IMR-90 (cell line): ENCODE results near the gene GABBR2. TPM values are rescaled to one million over a fixed set of nuclear protein-coding genes. Genes with fewer than 3 reads are reported as not detected.

Experiments
- ATAC-seq: fragments of 200-7000 bp; cut with Tn5 transposase; 2 replicates; pipeline ENCODE4 v1.9.1; 2020; ENCODE audit warnings: low read depth, mild to moderate bottlenecking, moderate library complexity
- BruUV-seq: library from RNA; stranded (reverse); fragments of 400-500 nt; replicated peaks from 2 replicates; lab custom pipeline; 2021; lab: Mats Ljungman, UMichigan
- CTCF ChIA-PET: fragments of 300-600 bp; formaldehyde crosslinking; extraction: SDS; loops from one replicate; lab custom pipeline; 2021; ENCODE audit warnings: antibody characterized with exemption; lab: Yijun Ruan, JAX
- POLR2A ChIA-PET: fragments of 300-600 bp; sonication (Branson Sonifier 250); formaldehyde crosslinking; loops from one replicate; lab custom pipeline; 2022; ENCODE audit warnings: antibody characterized with exemption; ENCODE audit not compliant: unreplicated experiment; lab: Charles Lee
- DNase-seq: peaks from one replicate; pipeline ENCODE4 v3.0.0; 2013
- H2AFZ ChIP-seq: replicated peaks from 2 replicates; pipeline ENCODE3; 2013; ENCODE audit warnings: low read length, mild to moderate bottlenecking; ENCODE audit not compliant: poor library complexity
- H2AK5ac ChIP-seq: 2 replicates; pipeline ENCODE4 v1.6.1; 2013; ENCODE audit warnings: low read depth, low read length, inconsistent platforms
- H2AK9ac ChIP-seq: replicated peaks from 2 replicates; pipeline ENCODE3; 2013; ENCODE audit warnings: mild to moderate bottlenecking, low read depth, low read length, moderate library complexity; ENCODE audit not compliant: poor library complexity
- H2BK120ac ChIP-seq: 2 replicates; pipeline ENCODE4 v1.6.1; 2013; ENCODE audit warnings: low read depth, low read length, inconsistent platforms
- H2BK15ac ChIP-seq: 3 replicates; pipeline ENCODE4 v1.6.1; 2013; ENCODE audit warnings: low read depth, low read length, inconsistent platforms
- H2BK20ac ChIP-seq: 2 replicates; pipeline ENCODE4 v1.6.1; 2013; ENCODE audit warnings: low read depth, mild to moderate bottlenecking, inconsistent platforms, low read length, moderate library complexity
- H2BK5ac ChIP-seq: 2 replicates; pipeline ENCODE4 v1.6.1; 2013; ENCODE audit warnings: mild to moderate bottlenecking, low read depth, low read length, inconsistent platforms; ENCODE audit not compliant: poor library complexity, severe bottlenecking
- H3K14ac ChIP-seq: replicated peaks from 2 replicates; pipeline ENCODE4 v1.6.1; 2013; ENCODE audit warnings: low read depth, low read length, inconsistent platforms
- H3K18ac ChIP-seq: 2 replicates; pipeline ENCODE4 v1.6.1; 2013; ENCODE audit warnings: low read depth, low read length, control low read depth
- H3K23ac ChIP-seq: 2 replicates; pipeline ENCODE4 v1.6.1; 2013; ENCODE audit warnings: low read depth, low read length, inconsistent platforms
- H3K27ac ChIP-seq: 2 replicates; pipeline ENCODE4 v1.5.1; 2013; ENCODE audit warnings: mild to moderate bottlenecking, control low read depth, low read length; ENCODE audit not compliant: insufficient read depth
- H3K27me3 ChIP-seq: 2 replicates; pipeline ENCODE4 v1.6.1; 2013; ENCODE audit warnings: low read length; ENCODE audit not compliant: control insufficient read depth, insufficient read depth
- H3K36me3 ChIP-seq: 2 replicates; pipeline ENCODE4 v1.6.1; 2013; ENCODE audit warnings: low read length, mixed read lengths; ENCODE audit not compliant: control insufficient read depth, insufficient read depth
- H3K4ac ChIP-seq: 2 replicates; pipeline ENCODE4 v1.6.1; 2013; ENCODE audit warnings: low read depth, low read length, inconsistent platforms
- H3K4me1 ChIP-seq: 2 replicates; pipeline ENCODE4 v1.6.1; 2013; ENCODE audit warnings: low read length, mixed read lengths; ENCODE audit not compliant: control insufficient read depth, insufficient read depth
- H3K4me2 ChIP-seq: 2 replicates; pipeline ENCODE4 v1.6.1; 2013; ENCODE audit warnings: low read depth, mild to moderate bottlenecking, control low read depth, low read length, moderate library complexity
- H3K4me3 ChIP-seq: 2 replicates; pipeline ENCODE4 v1.5.1; 2013; ENCODE audit warnings: low read depth, mild to moderate bottlenecking, control low read depth, low read length, moderate library complexity; ENCODE audit not compliant: insufficient read depth
- H3K56ac ChIP-seq: 2 replicates; pipeline ENCODE4 v1.6.1; 2013; ENCODE audit warnings: low read length, inconsistent platforms; ENCODE audit not compliant: insufficient read depth; ENCODE audit errors: extremely low read depth
- H3K79me1 ChIP-seq, 2 experiments: 2 replicates each; pipeline ENCODE4 v1.6.1; 2013; ENCODE audit warnings: low read length in 2 of 2, inconsistent platforms in 1 of 2, low read depth in 1 of 2
- H3K9ac ChIP-seq: 2 replicates; pipeline ENCODE4 v1.6.1; 2013; ENCODE audit warnings: low read depth, low read length, control low read depth
- H3K9me1 ChIP-seq: 2 replicates; pipeline ENCODE4 v1.6.1; 2013; ENCODE audit warnings: low read length, inconsistent platforms; ENCODE audit not compliant: insufficient read depth
- H3K9me3 ChIP-seq: 2 replicates; pipeline ENCODE4 v1.6.1; 2013; ENCODE audit warnings: low read length; ENCODE audit not compliant: control insufficient read depth, insufficient read depth
- H4K20me1 ChIP-seq: 2 replicates; pipeline ENCODE4 v1.6.1; 2013; ENCODE audit warnings: low read length, inconsistent platforms; ENCODE audit not compliant: insufficient read depth
- H4K5ac ChIP-seq: 2 replicates; pipeline ENCODE4 v1.6.1; 2013; ENCODE audit warnings: mild to moderate bottlenecking, low read depth, low read length, control low read depth
- H4K8ac ChIP-seq, 2 experiments: 2 replicates each; pipeline ENCODE4 v1.6.1; 2013; ENCODE audit warnings: low read depth in 2 of 2, low read length in 2 of 2, control low read depth in 1 of 2, inconsistent platforms in 1 of 2
- H4K91ac ChIP-seq: 2 replicates; pipeline ENCODE4 v1.6.1; 2013; ENCODE audit warnings: low read depth, low read length, inconsistent platforms; ENCODE audit not compliant: insufficient read depth
- BHLHE40 ChIP-seq: fragments of 150-350 bp; IDR thresholded peaks from 2 replicates; pipeline ENCODE4 v1.6.1; 2016; ENCODE audit warnings: mild to moderate bottlenecking, low read depth, low read length
- CEBPB ChIP-seq: IDR thresholded peaks from 2 replicates; pipeline ENCODE4 v1.6.1; 2012; ENCODE audit warnings: low read depth, low read length, improper control_type of control experiment
- CHD1 ChIP-seq: IDR thresholded peaks from 2 replicates; pipeline ENCODE4 v1.6.1; 2012; ENCODE audit warnings: low read depth, low read length, improper control_type of control experiment
- ELK1 ChIP-seq: fragments of 150-350 bp; IDR thresholded peaks from 2 replicates; pipeline ENCODE4 v1.6.1; 2016; ENCODE audit warnings: low read depth, mild to moderate bottlenecking, low read length, moderate library complexity, borderline replicate concordance
- FOS ChIP-seq: fragments of 150-350 bp; IDR thresholded peaks from 2 replicates; pipeline ENCODE4 v1.6.1; 2016; ENCODE audit warnings: low read depth, low read length
- MAFK ChIP-seq: IDR thresholded peaks from 2 replicates; pipeline ENCODE4 v1.6.1; 2012; ENCODE audit warnings: low read depth, low read length, improper control_type of control experiment
- MAZ ChIP-seq: IDR thresholded peaks from 2 replicates; pipeline ENCODE4 v1.6.1; 2012; ENCODE audit warnings: low read depth, mild to moderate bottlenecking, low read length, improper control_type of control experiment, moderate library complexity, borderline replicate concordance
- MXI1 ChIP-seq: IDR thresholded peaks from 2 replicates; pipeline ENCODE4 v1.6.1; 2012; ENCODE audit warnings: low read depth, mild to moderate bottlenecking, low read length, moderate library complexity, borderline replicate concordance
- NFE2L2 ChIP-seq: fragments of 150-350 bp; IDR thresholded peaks from 2 replicates; pipeline ENCODE4 v1.6.1; 2016; ENCODE audit warnings: low read depth, mild to moderate bottlenecking, low read length
- POLR2A ChIP-seq: IDR thresholded peaks from 2 replicates; pipeline ENCODE4 v1.6.1; 2012; ENCODE audit warnings: mild to moderate bottlenecking, low read depth, low read length
- RAD21 ChIP-seq: IDR thresholded peaks from 2 replicates; pipeline ENCODE4 v1.6.1; 2012; ENCODE audit warnings: low read length, improper control_type of control experiment
- RCOR1 ChIP-seq: IDR thresholded peaks from 2 replicates; pipeline ENCODE4 v1.6.1; 2012; ENCODE audit warnings: mild to moderate bottlenecking, low read length, improper control_type of control experiment; ENCODE audit not compliant: insufficient replicate concordance
- SMC3 ChIP-seq: fragments of 150-350 bp; IDR thresholded peaks from 2 replicates; pipeline ENCODE4 v1.6.1; 2016; ENCODE audit warnings: low read depth, mild to moderate bottlenecking, antibody characterized with exemption, low read length, moderate library complexity
- WGBS, 2 experiments: methylation state at CpG; one replicate each; pipeline versions ENCODE4 v1.1.5 to v1.1.7; 2013; ENCODE audit warnings: missing lambda C conversion rate in 2 of 2; ENCODE audit not compliant: insufficient read length in 1 of 2; ENCODE audit errors: extremely low coverage in 2 of 2; 5-methylcytosine and 5-hydroxymethylcytosine counted together
- dilution Hi-C: fragments of 300-500 bp; cut with HindIII; formaldehyde crosslinking; loops from one replicate; pipeline ENCODE4 v1.14.3; 2018; ENCODE audit warnings: low sequenced_read_pairs; ENCODE audit not compliant: unreplicated experiment
- in situ Hi-C: fragments of 300-500 bp; cut with MboI; formaldehyde crosslinking; loops from 3 replicates; pipeline ENCODE4 v1.14.3; 2019; ENCODE audit warnings: low sequenced_read_pairs, inconsistent platforms, mixed read lengths
- intact Hi-C: fragments of 100-400 bp; cut with micrococcal nuclease; formaldehyde crosslinking; loops from 2 replicates; pipeline ENCODE4 v1.10.0; 2022
- polyA plus RNA-seq, 3 experiments: library from polyadenylated mRNA; depleted of rRNA; stranded (reverse); fragments of >200 nt; gene quantifications; 2 replicates each; pipeline ENCODE4 v1.2.3, GENCODE V29; 2012; ENCODE audit warnings: low replicate concordance in 1 of 3
- total RNA-seq: library from RNA; depleted of rRNA; stranded (reverse); fragments of >200 nt; gene quantifications from 2 replicates; pipeline ENCODE4 v1.2.3, GENCODE V29; 2012

The GABBR2 gene
- total and polyA plus RNA-seq, 2 of the 4 experiments (the other 2 are of a cell fraction): 14.2 to 20.3 TPM

GRCh38 chr9:98453589-98454311 lies 255.0 kb downstream of the GABBR2 start:
- H2AFZ ChIP-seq: no peak overlapping the region
- H3K27me3 ChIP-seq: no peaks in the 10 kb centered on the region; the same call in 1 of the 2 replicates
- no peak overlapping the region for H3K18ac ChIP-seq
- no peak overlapping the region for H3K14ac ChIP-seq
- H3K9ac ChIP-seq: no peak overlapping the region
- BruUV-seq: no TSS peak
- 0 out of 2 replicates have a peak, but pooled peaks cover 3% of the 10 kb centered on the region for H3K9me3 ChIP-seq
- H3K56ac ChIP-seq: no peak overlapping the region
- H3K4me3 ChIP-seq: no peak overlapping the region
- H4K20me1 ChIP-seq: no peaks in the 10 kb centered on the region
- no peak overlapping the region for H2BK5ac ChIP-seq
- intact Hi-C loops: loop anchor here (1.0 kb wide), 1 partner anchor 38 kb away; no protein-coding TSS in a partner anchor
- peak overlapping the region; percentile 19 for H2AK9ac ChIP-seq
- no peak overlapping the region for H3K27ac ChIP-seq
- ATAC-seq (0 out of 2 replicates have a peak, but pooled peaks have one; percentile 21), DNase-seq (peak; percentile 50)
- H2AK5ac ChIP-seq: no peak overlapping the region
- TF ChIP-seq NFE2L2 (no peak), RCOR1 (no peak), MAFK (no peak), BHLHE40 (no peak), RAD21 (no peak), CEBPB (no peak), POLR2A (no peak), CHD1 (no peak), SMC3 (no peak), MXI1 (no peak), ELK1 (no peak), FOS (no peak), MAZ (no peak)
- H3K9me1 ChIP-seq: no peaks in the 10 kb centered on the region
- H4K91ac ChIP-seq: peak overlapping the region; percentile 31; the same call in 1 of the 2 replicates
- no peak overlapping the region for H4K8ac ChIP-seq
- H2BK120ac ChIP-seq: no peak overlapping the region
- peaks cover 5% of the 10 kb centered on the region for H3K4me1 ChIP-seq
- no peak overlapping the region for H3K23ac ChIP-seq
- H3K4me2 ChIP-seq: no peak overlapping the region
- CTCF ChIA-PET: interaction anchor here (1.9 kb wide), 1 partner anchor 14 kb away, joined by 5 read pairs; no protein-coding TSS in a partner anchor
- in situ Hi-C loops: no loop called here
- H3K79me1 ChIP-seq: no peaks in the 10 kb centered on the region; a peak in 1 of 4 replicates
- WGBS, 2 experiments: 84% methylated on average over 7 of the region's 16 CpGs; no CpG with 5 or more reads in 1 of the 2 experiments
- no peak overlapping the region for H3K4ac ChIP-seq
- H2BK20ac ChIP-seq: no peak overlapping the region
- H3K36me3 ChIP-seq: peaks cover 1% of the 10 kb centered on the region; the same call in 1 of the 2 replicates
- dilution Hi-C loops: no loop called here
- POLR2A ChIA-PET: no interaction called here
- no peak overlapping the region for H2BK15ac ChIP-seq
- H4K5ac ChIP-seq: no peak overlapping the region
